Fibroblast of gingiva (primary cell): ENCODE results near the gene PRLR.

ENCODE experiments used
- DNase-seq: peaks from one replicate; pipeline ENCODE4 v3.0.0-alpha.2; 2011; ENCODE audit warnings: low read depth

PRLR gene

GRCh38 chr5:35233601-35234000 lies 3.3 kb upstream of the PRLR start:
- no peak for DNase-seq

GRCh38 chr5:35233121-35233520 lies 2.8 kb upstream of the PRLR start:
- DNase-seq: no peak

GRCh38 chr5:35232124-35232523 lies 1.8 kb upstream of the PRLR start:
- no peak for DNase-seq

GRCh38 chr5:35229076-35230037 lies 930 bp downstream of the PRLR start:
- no peak for DNase-seq

GRCh38 chr5:35228310-35228709 lies 2.0 kb downstream of the PRLR start:
- no peak for DNase-seq

- DNase-seq: no peak
Observed at GRCh38 chr5:35227720-35228119, 2.6 kb downstream of the PRLR start.

GRCh38 chr5:35223787-35224395 lies 6.4 kb downstream of the PRLR start:
- no peak for DNase-seq

GRCh38 chr5:35220967-35221366 lies 9.3 kb downstream of the PRLR start:
- DNase-seq: no peak

GRCh38 chr5:35218981-35219380 lies 11.3 kb downstream of the PRLR start:
- DNase-seq: no peak

- DNase-seq: no peak
Observed at GRCh38 chr5:35214051-35214450, 16.2 kb downstream of the PRLR start.

GRCh38 chr5:35213608-35214007 lies 16.7 kb downstream of the PRLR start:
- no peak for DNase-seq

GRCh38 chr5:35212122-35212982 lies 17.9 kb downstream of the PRLR start:
- DNase-seq: no peak

- DNase-seq: no peak
Observed at GRCh38 chr5:35209862-35210261, 20.4 kb downstream of the PRLR start.

GRCh38 chr5:35205606-35206005 lies 24.7 kb downstream of the PRLR start:
- no peak for DNase-seq

- DNase-seq: no peak
Observed at GRCh38 chr5:35205186-35205585, 25.1 kb downstream of the PRLR start.

GRCh38 chr5:35203403-35203802 lies 26.9 kb downstream of the PRLR start:
- no peak for DNase-seq

GRCh38 chr5:35202319-35203111 lies 27.8 kb downstream of the PRLR start:
- peak; percentile 40 for DNase-seq

- DNase-seq: no peak
Observed at GRCh38 chr5:35201291-35201690, 29.0 kb downstream of the PRLR start.

GRCh38 chr5:35199886-35200285 lies 30.4 kb downstream of the PRLR start:
- no peak for DNase-seq

- DNase-seq: peak; percentile 8
Observed at GRCh38 chr5:35198686-35199085, 31.6 kb downstream of the PRLR start.

- DNase-seq: peak; percentile 90
Observed at GRCh38 chr5:35198075-35198474, 32.2 kb downstream of the PRLR start.

- no peak for DNase-seq
Observed at GRCh38 chr5:35197351-35197750, 32.9 kb downstream of the PRLR start.
